ENCODE results near the gene CSNK1E.

- TF ChIP-seq TAF1 (IDR thresholded peaks at IDR 0.05; ENCODE audit: borderline replicate concordance, insufficient read depth, low read length) (no peak), POLR2AphosphoS5 (IDR thresholded peaks at IDR 0.05; ENCODE audit: low read depth, low read length) (no peak), SIN3A (IDR thresholded peaks at IDR 0.05; ENCODE audit: borderline replicate concordance, insufficient read depth, low read length) (no peak), REST (IDR thresholded peaks at IDR 0.05; ENCODE audit: insufficient read depth in 1 of 2, low read depth in 2 of 2, low read length in 2 of 2) (no peak), FOXP2 (optimal IDR thresholded peaks at IDR 0.05; ENCODE audit: borderline replicate concordance, extremely low read depth, extremely low read length, insufficient read depth) (no peak)
Observed at GRCh38 chr22:38335077-38335476, 17.8 kb upstream of the CSNK1E start.

Data from PFSK-1 (cell line).